SJSA1 (cell line): Measurements from ENCODE around the gene CUL2. TPM values are rescaled to one million over a fixed set of nuclear protein-coding genes. Genes with fewer than 3 reads are reported as not detected.

Experiments
- DNase-seq, 2 experiments: peaks; one replicate each; pipeline ENCODE4 v3.0.0-alpha.2; 2015 to 2020; ENCODE audit warnings: low spot score in 2 of 2, low read depth in 1 of 2
- H3K27ac ChIP-seq: fragments of 250-450 bp; sonication (Bioruptor Pico); 2 replicates; pipeline ENCODE4 v1.5.1; 2020; ENCODE audit warnings: mild to moderate bottlenecking, moderate library complexity
- H3K27me3 ChIP-seq: fragments of 250-450 bp; sonication (Bioruptor Pico); replicated peaks from 2 replicates; pipeline ENCODE4 v1.5.1; 2020; ENCODE audit warnings: mild to moderate bottlenecking, moderate library complexity
- H3K36me3 ChIP-seq: fragments of 250-450 bp; sonication (Bioruptor Pico); 2 replicates; pipeline ENCODE4 v1.5.1; 2020; ENCODE audit warnings: mild to moderate bottlenecking
- H3K4me1 ChIP-seq: fragments of 250-450 bp; sonication (Bioruptor Pico); replicated peaks from 2 replicates; pipeline ENCODE4 v1.6.1; 2021; ENCODE audit warnings: mild to moderate bottlenecking
- H3K4me3 ChIP-seq: fragments of 250-450 bp; sonication (Bioruptor Pico); 2 replicates; pipeline ENCODE4 v1.5.1; 2020; ENCODE audit warnings: mild to moderate bottlenecking
- H3K9me3 ChIP-seq: fragments of 250-450 bp; sonication (Bioruptor Pico); replicated peaks from 2 replicates; pipeline ENCODE4 v1.5.1; 2020; ENCODE audit warnings: mild to moderate bottlenecking
- total RNA-seq: library from RNA; depleted of rRNA; stranded (reverse); fragments of >200 nt; shearing (Covaris generic); gene quantifications from 2 replicates; pipeline ENCODE4 v1.2.3, GENCODE V29; 2014

CUL2 gene
- total RNA-seq, 1 experiment from 2014 or later: 36.5 TPM

- H3K4me3 ChIP-seq: no peak overlapping the region
- no peak for DNase-seq
- no peaks in the 10 kb centered on the region for H3K27me3 ChIP-seq
- no peak overlapping the region for H3K27ac ChIP-seq
- no peaks in the 10 kb centered on the region for H3K9me3 ChIP-seq
- no peaks in the 10 kb centered on the region for H3K4me1 ChIP-seq
- H3K36me3 ChIP-seq: peaks cover 55% of the 10 kb centered on the region
Observed at GRCh38 chr10:35027567-35027966, 62.6 kb downstream of the CUL2 start.

DNA sequence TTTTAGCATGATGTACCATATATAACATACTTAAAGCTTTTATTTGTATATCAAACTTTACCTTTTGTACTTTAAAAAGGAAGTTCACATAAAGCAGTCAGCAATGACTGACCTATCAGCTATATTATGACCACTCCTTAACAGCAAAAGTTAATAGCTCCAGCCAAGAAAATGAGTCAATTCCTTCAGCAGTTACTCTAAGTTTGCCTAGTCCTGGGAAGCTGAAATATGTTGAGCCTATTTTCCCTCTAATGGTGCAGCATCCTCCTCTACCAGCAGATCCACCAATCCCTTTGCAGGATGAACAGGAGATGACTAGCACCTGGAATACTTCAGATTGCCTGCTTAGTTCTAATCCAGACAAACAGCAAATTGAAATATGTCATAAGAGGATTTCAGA is 64.2 kb downstream of the CUL2 start:
- peaks cover 48% of the 10 kb centered on the region for H3K36me3 ChIP-seq
- H3K9me3 ChIP-seq: no peaks in the 10 kb centered on the region
- no peaks in the 10 kb centered on the region for H3K4me1 ChIP-seq
- DNase-seq: no peak
- H3K4me3 ChIP-seq: no peak overlapping the region
- no peak overlapping the region for H3K27ac ChIP-seq
- no peaks in the 10 kb centered on the region for H3K27me3 ChIP-seq

- peaks cover 25% of the 10 kb centered on the region for H3K36me3 ChIP-seq
- H3K4me3 ChIP-seq: no peak overlapping the region
- no peaks in the 10 kb centered on the region for H3K9me3 ChIP-seq
- H3K27ac ChIP-seq: no peak overlapping the region
- no peak for DNase-seq
- peaks cover 4% of the 10 kb centered on the region; the same call in 1 of the 2 replicates for H3K4me1 ChIP-seq
- no peaks in the 10 kb centered on the region for H3K27me3 ChIP-seq
Observed at GRCh38 chr10:35020481-35020880, 69.7 kb downstream of the CUL2 start.

- H3K9me3 ChIP-seq: no peaks in the 10 kb centered on the region
- peaks cover 18% of the 10 kb centered on the region for H3K36me3 ChIP-seq
- H3K27ac ChIP-seq: no peak overlapping the region
- H3K4me3 ChIP-seq: no peak overlapping the region
- H3K4me1 ChIP-seq: peaks cover 4% of the 10 kb centered on the region; the same call in 1 of the 2 replicates
- DNase-seq: peak in 1 of 2 experiments; percentile 10
- H3K27me3 ChIP-seq: no peaks in the 10 kb centered on the region
Observed at GRCh38 chr10:35019041-35020024, 70.8 kb downstream of the CUL2 start.

DNA sequence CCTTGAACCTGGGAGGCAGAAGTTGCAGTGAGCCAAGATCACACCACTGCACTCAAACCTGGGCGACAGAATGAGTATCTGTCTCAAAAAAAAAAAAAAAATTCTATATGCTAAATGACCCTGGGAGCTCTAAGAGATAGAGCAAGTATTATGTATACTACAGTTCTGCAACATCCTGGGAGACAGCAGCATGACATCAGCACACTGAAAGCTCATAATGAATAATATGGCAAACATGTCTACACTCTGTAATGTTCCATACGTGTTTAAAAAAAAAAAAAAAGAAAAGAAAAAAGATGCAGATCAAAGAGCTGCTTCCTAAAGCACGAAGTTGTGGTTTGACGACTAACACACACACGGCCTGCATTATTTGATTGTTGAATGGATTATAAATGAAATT is 72.5 kb downstream of the CUL2 start:
- no peaks in the 10 kb centered on the region for H3K9me3 ChIP-seq

DNA sequence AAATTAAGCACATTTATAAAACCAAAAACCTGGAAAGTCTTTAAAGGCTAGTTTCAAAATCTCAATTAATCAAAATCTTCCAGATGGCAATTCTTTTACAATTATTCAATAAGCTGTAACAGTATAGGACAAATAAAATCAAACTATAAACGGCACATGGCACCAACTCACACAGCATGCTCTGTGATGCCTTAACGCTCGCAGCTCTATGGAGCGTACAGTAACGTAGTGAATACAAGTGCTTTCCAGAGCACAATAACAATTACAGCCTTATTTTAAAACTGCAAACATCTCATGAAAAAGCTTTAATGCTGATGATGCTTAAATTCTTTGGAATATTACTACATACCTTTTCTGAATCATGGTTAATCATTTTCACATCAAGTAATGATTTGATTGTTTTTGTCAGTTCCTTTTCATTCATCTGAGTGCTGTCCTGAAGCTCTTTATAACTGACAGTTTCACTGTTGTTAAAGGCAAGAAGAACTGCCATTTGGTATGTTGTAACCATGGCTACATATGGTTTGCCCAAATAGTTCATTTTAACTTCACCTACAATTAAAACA is 74.2 kb downstream of the CUL2 start:
- no peak for DNase-seq
- no peaks in the 10 kb centered on the region for H3K9me3 ChIP-seq
- no peaks in the 10 kb centered on the region for H3K27me3 ChIP-seq
- no peak overlapping the region for H3K27ac ChIP-seq
- H3K4me3 ChIP-seq: no peak overlapping the region
- H3K36me3 ChIP-seq: peaks cover 32% of the 10 kb centered on the region
- peaks cover 4% of the 10 kb centered on the region; the same call in 1 of the 2 replicates for H3K4me1 ChIP-seq

More for the DNA sequence above, 72.5 kb downstream of the CUL2 start:
- Histone ChIP-seq H3K27ac (no peak overlapping the region), H3K4me1 (peaks cover 4% of the 10 kb centered on the region; the same call in 1 of the 2 replicates), H3K4me3 (no peak overlapping the region), H3K36me3 (peaks cover 22% of the 10 kb centered on the region), H3K27me3 (no peaks in the 10 kb centered on the region)
- no peak for DNase-seq

- H3K9me3 ChIP-seq: no peaks in the 10 kb centered on the region
- H3K27me3 ChIP-seq: no peaks in the 10 kb centered on the region
- H3K4me3 ChIP-seq: no peak overlapping the region
- H3K36me3 ChIP-seq: peaks cover 43% of the 10 kb centered on the region
- 0 out of 2 replicates have a peak, but pooled peaks cover 3% of the 10 kb centered on the region for H3K4me1 ChIP-seq
- H3K27ac ChIP-seq: no peak overlapping the region
- DNase-seq: no peak
Observed at GRCh38 chr10:35012781-35013180, 77.4 kb downstream of the CUL2 start.

DNA sequence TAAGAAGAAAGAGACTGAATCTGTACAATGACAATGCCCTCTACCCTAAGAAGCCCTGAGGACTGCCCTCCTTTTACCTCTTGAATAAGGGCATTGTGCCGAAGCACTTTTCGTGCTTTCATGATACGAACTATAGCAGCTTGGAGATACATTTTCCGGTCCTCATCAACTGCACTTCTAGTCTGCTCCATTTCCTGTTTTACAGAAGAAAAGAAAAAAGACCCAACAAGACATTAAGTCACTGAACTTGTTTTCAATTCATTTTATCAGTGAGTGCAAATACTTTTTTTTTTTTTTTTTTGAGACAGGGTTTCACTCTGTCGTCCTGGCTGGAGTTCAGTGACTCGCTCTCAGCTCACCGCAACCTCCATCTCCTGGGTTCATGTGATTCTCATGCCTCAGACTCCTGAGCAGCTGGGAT is 78.4 kb downstream of the CUL2 start:
- no peak overlapping the region for H3K4me3 ChIP-seq
- DNase-seq: no peak
- no peaks in the 10 kb centered on the region for H3K27me3 ChIP-seq
- peaks cover 43% of the 10 kb centered on the region for H3K36me3 ChIP-seq
- no peaks in the 10 kb centered on the region for H3K9me3 ChIP-seq
- H3K4me1 ChIP-seq: peaks cover 11% of the 10 kb centered on the region; the same call in 1 of the 2 replicates
- no peak overlapping the region for H3K27ac ChIP-seq

- no peaks in the 10 kb centered on the region for H3K9me3 ChIP-seq
- H3K4me1 ChIP-seq: peaks cover 28% of the 10 kb centered on the region
- DNase-seq: no peak
- H3K27me3 ChIP-seq: no peaks in the 10 kb centered on the region
- H3K4me3 ChIP-seq: no peak overlapping the region
- H3K36me3 ChIP-seq: peaks cover 26% of the 10 kb centered on the region
- no peak overlapping the region for H3K27ac ChIP-seq
Observed at GRCh38 chr10:35007858-35008301, 82.3 kb downstream of the CUL2 start.

DNA sequence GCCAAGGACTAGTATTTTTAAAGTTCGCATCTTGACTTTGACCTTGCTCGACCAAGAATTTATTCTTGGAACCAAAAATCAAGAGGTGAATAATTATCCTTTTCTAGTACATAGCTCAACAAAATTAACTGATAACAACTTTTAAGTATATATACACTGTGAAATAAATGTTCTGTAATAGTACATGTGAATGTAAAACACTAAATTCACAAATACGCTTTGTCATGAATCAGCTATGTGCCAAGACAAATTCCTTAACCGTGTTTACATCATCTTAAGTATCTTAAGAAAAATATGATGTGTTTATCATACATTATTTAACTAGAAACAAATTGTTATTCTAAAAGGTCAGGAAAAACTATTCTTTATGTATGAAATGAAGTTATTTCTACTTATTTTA is 83.3 kb downstream of the CUL2 start:
- no peaks in the 10 kb centered on the region for H3K9me3 ChIP-seq
- DNase-seq: no peak
- no peaks in the 10 kb centered on the region for H3K27me3 ChIP-seq
- H3K36me3 ChIP-seq: peaks cover 16% of the 10 kb centered on the region
- no peak overlapping the region for H3K4me3 ChIP-seq
- peaks cover 28% of the 10 kb centered on the region for H3K4me1 ChIP-seq
- H3K27ac ChIP-seq: peak overlapping the region; percentile 43

DNA sequence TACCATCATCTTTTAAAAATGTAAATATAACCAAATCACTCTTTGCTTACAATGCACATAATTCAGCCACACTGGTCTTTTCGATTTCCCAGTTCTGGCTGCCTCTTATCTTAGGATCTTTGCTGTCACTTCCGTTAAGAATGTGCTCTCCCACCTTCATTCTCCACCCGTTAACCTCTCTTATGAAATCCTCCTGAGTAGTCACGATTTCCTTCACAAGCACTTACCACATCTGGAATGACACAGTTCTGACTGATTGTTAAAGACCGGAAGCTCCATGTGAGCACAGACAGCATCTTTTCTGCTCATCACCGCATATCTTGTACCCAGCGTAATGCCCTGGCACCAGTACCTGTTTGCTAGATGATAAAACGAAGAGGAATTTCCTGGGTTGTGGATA is 84.3 kb downstream of the CUL2 start:
- Histone ChIP-seq H3K4me1 (peaks cover 28% of the 10 kb centered on the region), H3K4me3 (no peak overlapping the region), H3K9me3 (no peaks in the 10 kb centered on the region), H3K27ac (peak overlapping the region; percentile 43), H3K27me3 (no peaks in the 10 kb centered on the region), H3K36me3 (peaks cover 11% of the 10 kb centered on the region)
- peak; percentile 53 to 61 for DNase-seq

- no peak overlapping the region for H3K27ac ChIP-seq
- peaks cover 4% of the 10 kb centered on the region for H3K36me3 ChIP-seq
- H3K4me3 ChIP-seq: no peak overlapping the region
- peaks cover 28% of the 10 kb centered on the region for H3K4me1 ChIP-seq
- no peaks in the 10 kb centered on the region for H3K27me3 ChIP-seq
- no peaks in the 10 kb centered on the region for H3K9me3 ChIP-seq
- no peak for DNase-seq
Observed at GRCh38 chr10:35004651-35005050, 85.5 kb downstream of the CUL2 start.

DNA sequence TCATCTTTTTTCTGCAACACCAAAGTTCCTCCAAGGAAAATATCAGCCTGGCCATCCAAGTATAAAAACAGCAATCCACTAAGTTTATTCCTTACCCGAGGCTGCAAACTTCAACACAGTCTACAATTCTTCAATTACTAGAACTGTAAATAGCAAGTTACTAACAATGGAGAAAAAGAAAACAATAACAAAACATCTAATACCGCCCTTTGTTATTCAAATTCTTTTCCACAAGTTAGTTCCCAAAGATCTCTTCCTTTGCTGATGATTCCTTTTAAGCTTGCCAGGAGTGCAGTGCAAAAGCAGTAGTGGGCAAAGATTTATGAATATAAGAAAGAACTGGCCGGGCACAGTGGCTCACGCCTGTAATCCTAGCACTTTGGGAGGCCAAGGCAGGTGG is 86.2 kb downstream of the CUL2 start:
- Histone ChIP-seq H3K4me1 (peaks cover 28% of the 10 kb centered on the region), H3K4me3 (no peak overlapping the region), H3K27me3 (no peaks in the 10 kb centered on the region), H3K36me3 (no peaks in the 10 kb centered on the region; the same call in 1 of the 2 replicates), H3K27ac (no peak overlapping the region), H3K9me3 (no peaks in the 10 kb centered on the region)
- no peak for DNase-seq

DNA sequence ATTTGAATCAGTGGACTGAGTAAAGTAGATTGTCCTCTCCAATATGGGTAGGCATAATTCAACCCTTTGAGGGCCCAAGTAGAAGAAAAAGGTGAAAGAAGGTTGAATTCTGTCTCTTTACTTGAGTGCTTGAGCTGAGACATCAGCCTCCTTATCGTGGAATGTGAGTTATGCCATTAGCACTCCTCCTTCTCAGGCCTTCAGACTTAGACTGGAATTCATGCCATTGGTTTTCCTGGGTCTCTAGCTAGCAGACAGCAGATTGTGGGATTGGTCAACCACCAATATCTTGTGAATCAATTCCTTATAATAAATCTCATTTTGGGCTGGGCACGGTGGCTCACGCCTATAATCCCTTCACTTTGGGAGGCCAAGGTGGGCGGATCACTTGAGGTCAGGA is 89.2 kb downstream of the CUL2 start:
- no peak for DNase-seq
- Histone ChIP-seq H3K9me3 (no peaks in the 10 kb centered on the region), H3K4me1 (peaks cover 8% of the 10 kb centered on the region), H3K4me3 (no peak overlapping the region), H3K36me3 (no peaks in the 10 kb centered on the region; the same call in 1 of the 2 replicates), H3K27me3 (no peaks in the 10 kb centered on the region), H3K27ac (no peak overlapping the region)
